WTC11 (cell line): Measurements from ENCODE around the gene BOD1. TPM values are rescaled to one million over a fixed set of nuclear protein-coding genes. Genes with fewer than 3 reads are reported as not detected.
A peak's percentile ranks its signal among the peaks of the same experiment; 100 is the strongest.

Experiments
- ATAC-seq: fragments of 200-7000 bp; cut with Tn5 transposase; 2 replicates; pipeline ENCODE4 v1.10.0; 2021; ENCODE audit warnings: mild to moderate bottlenecking, moderate library complexity
- CTCF ChIA-PET: fragments of 300-600 bp; sonication (Branson Sonifier 250); formaldehyde crosslinking; loops from one replicate; lab custom pipeline; 2021; ENCODE audit warnings: antibody characterized with exemption; lab: Charles Lee
- POLR2A ChIA-PET: fragments of 350-600 bp; sonication (Branson Sonifier 250); formaldehyde crosslinking; loops from one replicate; lab custom pipeline; 2021; ENCODE audit warnings: antibody characterized with exemption; lab: Charles Lee
- DNase-seq: peaks from one replicate; pipeline ENCODE4 v3.0.0; 2021; ENCODE audit warnings: low spot score
- H3K27ac Mint-ChIP-seq: 2 replicates; pipeline ENCODE4 v1.8.0; 2021; ENCODE audit warnings: mixed read lengths
- H3K27me3 Mint-ChIP-seq: 2 replicates; pipeline ENCODE4 v1.8.0; 2021; ENCODE audit warnings: low read depth, mild to moderate bottlenecking, moderate library complexity, mixed read lengths
- H3K36me3 Mint-ChIP-seq: 2 replicates; pipeline ENCODE4 v1.8.0; 2021; ENCODE audit warnings: mixed read lengths
- H3K4me1 Mint-ChIP-seq: 2 replicates; pipeline ENCODE4 v1.8.0; 2022; ENCODE audit warnings: mixed read lengths
- H3K4me3 Mint-ChIP-seq: 2 replicates; pipeline ENCODE4 v1.8.0; 2021; ENCODE audit warnings: mild to moderate bottlenecking, moderate library complexity, mixed read lengths
- H3K9me3 Mint-ChIP-seq: 2 replicates; pipeline ENCODE4 v1.8.0; 2021; ENCODE audit warnings: mixed read lengths
- CBFB ChIP-seq: sonication (generic); formaldehyde crosslinking; IDR thresholded peaks from 2 replicates; pipeline ENCODE4 v1.8.1; 2022; ENCODE audit warnings: mild to moderate bottlenecking, low read depth, missing genetic modification reagents
- CTCF ChIP-seq: fragments of 200-600 bp; IDR thresholded peaks from 2 replicates; pipeline ENCODE4 v1.8.0; 2022; ENCODE audit warnings: antibody characterized with exemption
- FOXK1 ChIP-seq: sonication (generic); formaldehyde crosslinking; IDR thresholded peaks from 2 replicates; pipeline ENCODE4 v1.8.0; 2022; ENCODE audit warnings: mild to moderate bottlenecking, moderate library complexity, missing genetic modification reagents
- FOXP1 ChIP-seq: sonication (generic); formaldehyde crosslinking; IDR thresholded peaks from 2 replicates; pipeline ENCODE4 v1.8.0; 2022; ENCODE audit warnings: missing genetic modification reagents, mild to moderate bottlenecking, moderate library complexity, borderline replicate concordance
- JUN ChIP-seq: sonication (generic); formaldehyde crosslinking; IDR thresholded peaks from 2 replicates; pipeline ENCODE4 v1.8.0; 2023; ENCODE audit warnings: mild to moderate bottlenecking, missing genetic modification reagents
- MYBL2 ChIP-seq: sonication (generic); formaldehyde crosslinking; IDR thresholded peaks from 2 replicates; pipeline ENCODE4 v1.8.1; 2023; ENCODE audit warnings: mild to moderate bottlenecking, moderate library complexity, missing genetic modification reagents
- SP1 ChIP-seq: sonication (generic); formaldehyde crosslinking; conservative IDR thresholded peaks from 2 replicates; pipeline ENCODE4 v1.8.1; 2022; ENCODE audit warnings: missing genetic modification reagents
- TCF7 ChIP-seq: sonication (generic); formaldehyde crosslinking; IDR thresholded peaks from 2 replicates; pipeline ENCODE4 v1.8.0; 2022; ENCODE audit warnings: mild to moderate bottlenecking, low read depth, missing genetic modification reagents, moderate library complexity
- TEAD1 ChIP-seq: sonication (generic); formaldehyde crosslinking; IDR thresholded peaks from 2 replicates; pipeline ENCODE4 v1.8.0; 2022; ENCODE audit warnings: mild to moderate bottlenecking, missing genetic modification reagents
- ZNF396 ChIP-seq: fragments of 250-450 bp; sonication (Bioruptor Pico); IDR thresholded peaks from 2 replicates; pipeline ENCODE4 v1.8.0; 2021; ENCODE audit warnings: mild to moderate bottlenecking, moderate library complexity, borderline replicate concordance
- ZNF416 ChIP-seq: fragments of 250-450 bp; sonication (Bioruptor Pico); IDR thresholded peaks from 2 replicates; pipeline ENCODE4 v1.9.0; 2021; ENCODE audit warnings: mild to moderate bottlenecking, inconsistent platforms
- ZNF671 ChIP-seq: fragments of 250-450 bp; sonication (Bioruptor Pico); IDR thresholded peaks from 2 replicates; pipeline ENCODE4 v1.8.0; 2021; ENCODE audit warnings: mild to moderate bottlenecking
- ZSCAN18 ChIP-seq: fragments of 250-450 bp; sonication (Bioruptor Pico); IDR thresholded peaks from 2 replicates; pipeline ENCODE4 v2.1.2; 2022; ENCODE audit warnings: mild to moderate bottlenecking, moderate library complexity
- total RNA-seq: library from RNA; stranded (reverse); gene quantifications from 3 replicates; pipeline ENCODE4 v1.2.3, GENCODE V29; 2021
- TF ChIP-seq, protein P1 (sequence below): sonication (generic); formaldehyde crosslinking; IDR thresholded peaks from 2 replicates; pipeline ENCODE4 v1.8.1; 2023; ENCODE audit warnings: mild to moderate bottlenecking, missing genetic modification reagents, moderate library complexity
- TF ChIP-seq, protein P2 (sequence below): sonication (generic); formaldehyde crosslinking; IDR thresholded peaks from 2 replicates; pipeline ENCODE4 v1.8.0; 2022; ENCODE audit warnings: mild to moderate bottlenecking, missing genetic modification reagents
- TF ChIP-seq, protein P3 (sequence below): sonication (generic); formaldehyde crosslinking; conservative IDR thresholded peaks from 2 replicates; pipeline ENCODE4 v1.8.1; 2023; ENCODE audit warnings: mild to moderate bottlenecking, low read depth, missing genetic modification reagents, moderate library complexity
- TF ChIP-seq, protein P4 (sequence below): sonication (generic); formaldehyde crosslinking; IDR thresholded peaks from 2 replicates; pipeline ENCODE4 v1.8.0; 2022; ENCODE audit warnings: mild to moderate bottlenecking, missing genetic modification reagents

Gene BOD1
- total RNA-seq, 1 experiment from 2014 or later = 120 TPM

- H3K4me3 Mint-ChIP-seq = peak overlapping the region; percentile 43
- peaks cover 8% of the 10 kb centered on the region for H3K36me3 Mint-ChIP-seq
- ChIA-PET POLR2A (interaction anchor here (1.1 kb wide), 1 partner anchor 258 kb away, joined by 10 read pairs; no protein-coding TSS in a partner anchor), CTCF (interaction anchor here (0.6 to 6.4 kb wide), 46 partner anchors 9 to 566 kb away, joined by 3 to 50 read pairs (median 4); partner anchors contain the start of gene NSG2)
- H3K27ac Mint-ChIP-seq = no peak overlapping the region
- TF ChIP-seq FOXP1 (CRISPR knock-in tag) (peak; percentile 53; the same call in 1 of the 2 replicates), FOXK1 (0 out of 2 replicates have a peak, but pooled peaks have one; percentile 35), TEAD1 (CRISPR knock-in tag) (peak; percentile 65; the same call in 1 of the 2 replicates), ZNF396 (CRISPR knock-in tag) (no peak), CTCF (peak; percentile 98), CBFB (CRISPR knock-in tag) (0 out of 2 replicates have a peak, but pooled peaks have one; percentile 47)
- TF ChIP-seq, protein P1, sequence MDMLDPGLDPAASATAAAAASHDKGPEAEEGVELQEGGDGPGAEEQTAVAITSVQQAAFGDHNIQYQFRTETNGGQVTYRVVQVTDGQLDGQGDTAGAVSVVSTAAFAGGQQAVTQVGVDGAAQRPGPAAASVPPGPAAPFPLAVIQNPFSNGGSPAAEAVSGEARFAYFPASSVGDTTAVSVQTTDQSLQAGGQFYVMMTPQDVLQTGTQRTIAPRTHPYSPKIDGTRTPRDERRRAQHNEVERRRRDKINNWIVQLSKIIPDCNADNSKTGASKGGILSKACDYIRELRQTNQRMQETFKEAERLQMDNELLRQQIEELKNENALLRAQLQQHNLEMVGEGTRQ (CRISPR knock-in tag) = no peak
- TF ChIP-seq, protein P2, sequence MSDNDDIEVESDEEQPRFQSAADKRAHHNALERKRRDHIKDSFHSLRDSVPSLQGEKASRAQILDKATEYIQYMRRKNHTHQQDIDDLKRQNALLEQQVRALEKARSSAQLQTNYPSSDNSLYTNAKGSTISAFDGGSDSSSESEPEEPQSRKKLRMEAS (CRISPR knock-in tag) = peak; percentile 76
- peaks cover 2% of the 10 kb centered on the region; the same call in 1 of the 2 replicates for H3K27me3 Mint-ChIP-seq
- peaks cover 11% of the 10 kb centered on the region for H3K9me3 Mint-ChIP-seq
- peaks cover 32% of the 10 kb centered on the region for H3K4me1 Mint-ChIP-seq
- peak; percentile 85 for ATAC-seq
- peak; percentile 87 for DNase-seq
These were observed 43.1 kb downstream of the BOD1 start for GRCh38 chr5:173573126-173573960.

DNA sequence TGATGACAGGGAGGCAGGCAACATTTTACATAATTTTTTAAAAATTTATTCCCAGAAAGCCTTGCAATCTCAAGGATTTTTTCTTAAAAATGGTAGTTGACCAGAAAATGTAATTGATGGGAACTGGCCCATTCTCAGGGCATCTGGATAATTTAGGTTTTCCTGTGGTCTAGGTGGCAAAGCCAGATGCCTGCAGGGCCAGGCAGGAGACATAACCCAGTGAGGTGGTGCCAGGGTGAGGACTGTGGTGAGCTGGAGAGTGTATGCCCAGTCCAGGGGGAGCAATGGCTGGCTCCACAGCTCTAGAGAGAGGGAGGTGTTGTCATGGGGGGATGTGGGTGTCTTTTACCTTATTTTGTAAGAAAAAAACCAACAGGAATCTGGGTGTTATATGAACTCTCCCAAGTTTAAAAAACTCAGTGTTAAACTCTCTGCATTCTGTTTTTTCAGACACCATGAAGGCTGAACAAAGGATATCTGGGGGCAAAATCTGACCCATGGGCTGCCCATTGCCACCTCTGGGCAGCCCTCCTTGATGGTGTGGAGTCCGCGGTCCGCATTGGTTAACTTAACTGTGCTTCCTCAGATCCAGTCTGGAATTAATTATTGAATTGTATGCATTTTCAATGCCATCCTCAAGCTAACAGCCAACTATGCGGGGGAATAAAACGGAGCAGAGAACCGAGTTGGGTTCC, 43.9 kb downstream of the BOD1 start:
- ChIA-PET POLR2A (interaction anchor here (1.1 kb wide), 1 partner anchor 257 kb away, joined by 10 read pairs; no protein-coding TSS in a partner anchor), CTCF (interaction anchor here (0.6 to 6.4 kb wide), 43 partner anchors 8 to 565 kb away, joined by 3 to 50 read pairs (median 4); partner anchors contain the start of gene NSG2)
- Mint-ChIP-seq H3K27me3 (peaks cover 2% of the 10 kb centered on the region), H3K27ac (no peak overlapping the region), H3K36me3 (peaks cover 12% of the 10 kb centered on the region), H3K4me3 (peak overlapping the region; percentile 43), H3K4me1 (peaks cover 32% of the 10 kb centered on the region), H3K9me3 (peaks cover 19% of the 10 kb centered on the region)
- peak; percentile 31 for ATAC-seq
- TF ChIP-seq ZNF396 (CRISPR knock-in tag) = no peak
- no peak for DNase-seq

- Mint-ChIP-seq H3K9me3 (peaks cover 15% of the 10 kb centered on the region), H3K4me3 (no peak overlapping the region), H3K27me3 (peaks cover 2% of the 10 kb centered on the region), H3K27ac (no peak overlapping the region), H3K4me1 (peaks cover 32% of the 10 kb centered on the region), H3K36me3 (peaks cover 12% of the 10 kb centered on the region)
- CTCF ChIA-PET = interaction anchor here (0.5 to 6.4 kb wide), 6 partner anchors 11 to 1149 kb away, joined by 3 to 50 read pairs (median 4); no protein-coding TSS in a partner anchor
- POLR2A ChIA-PET = interaction anchor here (0.6 kb wide), 1 partner anchor 158 kb away, joined by 3 read pairs; no protein-coding TSS in a partner anchor
- DNase-seq (no peak), ATAC-seq (no peak)
- TF ChIP-seq MYBL2 (CRISPR knock-in tag) = no peak
- TF ChIP-seq JUN (CRISPR knock-in tag) = no peak
- TF ChIP-seq SP1 (CRISPR knock-in tag) = no peak
- TF ChIP-seq, protein P3, sequence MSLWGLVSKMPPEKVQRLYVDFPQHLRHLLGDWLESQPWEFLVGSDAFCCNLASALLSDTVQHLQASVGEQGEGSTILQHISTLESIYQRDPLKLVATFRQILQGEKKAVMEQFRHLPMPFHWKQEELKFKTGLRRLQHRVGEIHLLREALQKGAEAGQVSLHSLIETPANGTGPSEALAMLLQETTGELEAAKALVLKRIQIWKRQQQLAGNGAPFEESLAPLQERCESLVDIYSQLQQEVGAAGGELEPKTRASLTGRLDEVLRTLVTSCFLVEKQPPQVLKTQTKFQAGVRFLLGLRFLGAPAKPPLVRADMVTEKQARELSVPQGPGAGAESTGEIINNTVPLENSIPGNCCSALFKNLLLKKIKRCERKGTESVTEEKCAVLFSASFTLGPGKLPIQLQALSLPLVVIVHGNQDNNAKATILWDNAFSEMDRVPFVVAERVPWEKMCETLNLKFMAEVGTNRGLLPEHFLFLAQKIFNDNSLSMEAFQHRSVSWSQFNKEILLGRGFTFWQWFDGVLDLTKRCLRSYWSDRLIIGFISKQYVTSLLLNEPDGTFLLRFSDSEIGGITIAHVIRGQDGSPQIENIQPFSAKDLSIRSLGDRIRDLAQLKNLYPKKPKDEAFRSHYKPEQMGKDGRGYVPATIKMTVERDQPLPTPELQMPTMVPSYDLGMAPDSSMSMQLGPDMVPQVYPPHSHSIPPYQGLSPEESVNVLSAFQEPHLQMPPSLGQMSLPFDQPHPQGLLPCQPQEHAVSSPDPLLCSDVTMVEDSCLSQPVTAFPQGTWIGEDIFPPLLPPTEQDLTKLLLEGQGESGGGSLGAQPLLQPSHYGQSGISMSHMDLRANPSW (CRISPR knock-in tag) = no peak
- TF ChIP-seq, protein P4, sequence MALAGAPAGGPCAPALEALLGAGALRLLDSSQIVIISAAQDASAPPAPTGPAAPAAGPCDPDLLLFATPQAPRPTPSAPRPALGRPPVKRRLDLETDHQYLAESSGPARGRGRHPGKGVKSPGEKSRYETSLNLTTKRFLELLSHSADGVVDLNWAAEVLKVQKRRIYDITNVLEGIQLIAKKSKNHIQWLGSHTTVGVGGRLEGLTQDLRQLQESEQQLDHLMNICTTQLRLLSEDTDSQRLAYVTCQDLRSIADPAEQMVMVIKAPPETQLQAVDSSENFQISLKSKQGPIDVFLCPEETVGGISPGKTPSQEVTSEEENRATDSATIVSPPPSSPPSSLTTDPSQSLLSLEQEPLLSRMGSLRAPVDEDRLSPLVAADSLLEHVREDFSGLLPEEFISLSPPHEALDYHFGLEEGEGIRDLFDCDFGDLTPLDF (CRISPR knock-in tag) = no peak
- TF ChIP-seq ZNF671 (CRISPR knock-in tag) = no peak
- TF ChIP-seq TCF7 (CRISPR knock-in tag) = no peak
- no peak for TF ChIP-seq ZSCAN18 (CRISPR knock-in tag)
- no peak for TF ChIP-seq ZNF416 (CRISPR knock-in tag)
- TF ChIP-seq CBFB (CRISPR knock-in tag) = no peak
These were observed 45.9 kb downstream of the BOD1 start for GRCh38 chr5:173570321-173571090.
